Type B pancreatic cell (in vitro differentiated cells): ENCODE results near the gene KLHDC4. TPM values are rescaled to one million over a fixed set of nuclear protein-coding genes. Genes with fewer than 3 reads are reported as not detected.

ENCODE experiments used
- DNase-seq: peaks from one replicate; pipeline ENCODE4 v3.0.0; 2021; ENCODE audit warnings: mixed read lengths; ENCODE audit not compliant: unreplicated experiment; ENCODE audit errors: extremely low spot score
- H3K27ac Mint-ChIP-seq: 2 replicates; pipeline ENCODE4 v1.8.0; 2021; ENCODE audit warnings: mild to moderate bottlenecking, mixed read lengths
- H3K27me3 Mint-ChIP-seq: 2 replicates; pipeline ENCODE4 v1.8.0; 2021; ENCODE audit warnings: mixed read lengths
- H3K36me3 Mint-ChIP-seq: 2 replicates; pipeline ENCODE4 v1.8.0; 2021; ENCODE audit warnings: mixed read lengths
- H3K4me1 Mint-ChIP-seq: one replicate; pipeline ENCODE4 v1.8.0; 2021; ENCODE audit warnings: mixed read lengths; ENCODE audit not compliant: unreplicated experiment
- H3K4me3 Mint-ChIP-seq: 2 replicates; pipeline ENCODE4 v1.8.0; 2021; ENCODE audit warnings: mild to moderate bottlenecking, mixed read lengths
- H3K9me3 Mint-ChIP-seq: 2 replicates; pipeline ENCODE4 v1.8.0; 2021; ENCODE audit warnings: mixed read lengths
- total RNA-seq: library from RNA; stranded (reverse); gene quantifications from 2 replicates; pipeline ENCODE4 v1.2.1, GENCODE V29; 2021; ENCODE audit warnings: low replicate concordance
- TF ChIP-seq, protein P1 (sequence below): fragments of 200-600 bp; sonication (generic); conservative IDR thresholded peaks from 2 replicates; pipeline ENCODE4 v1.5.0; 2021; ENCODE audit warnings: antibody characterized with exemption, mild to moderate bottlenecking

KLHDC4 gene
- total RNA-seq, 1 donor from 2014 or later = 43.4 TPM

GRCh38 chr16:87667443-87667842 lies 98.3 kb downstream of the KLHDC4 start:
- Mint-ChIP-seq H3K4me1 (no peaks in the 10 kb centered on the region), H3K36me3 (no peaks in the 10 kb centered on the region), H3K27ac (no peak overlapping the region), H3K9me3 (no peaks in the 10 kb centered on the region), H3K4me3 (no peak overlapping the region), H3K27me3 (no peaks in the 10 kb centered on the region)
- no peak for DNase-seq
- TF ChIP-seq, protein P1, sequence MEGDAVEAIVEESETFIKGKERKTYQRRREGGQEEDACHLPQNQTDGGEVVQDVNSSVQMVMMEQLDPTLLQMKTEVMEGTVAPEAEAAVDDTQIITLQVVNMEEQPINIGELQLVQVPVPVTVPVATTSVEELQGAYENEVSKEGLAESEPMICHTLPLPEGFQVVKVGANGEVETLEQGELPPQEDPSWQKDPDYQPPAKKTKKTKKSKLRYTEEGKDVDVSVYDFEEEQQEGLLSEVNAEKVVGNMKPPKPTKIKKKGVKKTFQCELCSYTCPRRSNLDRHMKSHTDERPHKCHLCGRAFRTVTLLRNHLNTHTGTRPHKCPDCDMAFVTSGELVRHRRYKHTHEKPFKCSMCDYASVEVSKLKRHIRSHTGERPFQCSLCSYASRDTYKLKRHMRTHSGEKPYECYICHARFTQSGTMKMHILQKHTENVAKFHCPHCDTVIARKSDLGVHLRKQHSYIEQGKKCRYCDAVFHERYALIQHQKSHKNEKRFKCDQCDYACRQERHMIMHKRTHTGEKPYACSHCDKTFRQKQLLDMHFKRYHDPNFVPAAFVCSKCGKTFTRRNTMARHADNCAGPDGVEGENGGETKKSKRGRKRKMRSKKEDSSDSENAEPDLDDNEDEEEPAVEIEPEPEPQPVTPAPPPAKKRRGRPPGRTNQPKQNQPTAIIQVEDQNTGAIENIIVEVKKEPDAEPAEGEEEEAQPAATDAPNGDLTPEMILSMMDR = no peak

DNA sequence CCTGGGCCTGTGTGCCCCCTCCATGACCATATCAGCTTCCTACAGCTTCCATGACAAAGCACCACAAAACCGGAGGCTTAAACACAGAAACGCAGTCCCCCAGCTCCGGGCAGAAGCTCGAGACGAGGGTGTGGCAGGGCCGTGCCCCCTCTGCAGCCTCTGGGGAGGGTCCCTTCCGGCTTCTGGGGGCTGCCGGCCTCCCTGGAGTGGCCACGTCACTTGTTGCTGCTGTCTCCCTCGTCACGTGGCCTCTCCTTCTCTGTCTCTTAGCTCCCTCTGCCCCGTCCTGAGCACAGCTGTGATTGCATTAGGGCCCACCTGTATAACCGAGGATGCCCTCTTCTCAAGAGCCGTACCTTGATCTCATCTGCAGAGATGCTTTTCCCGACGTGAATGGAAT lies 98.9 kb downstream of the KLHDC4 start:
- TF ChIP-seq, protein P1 = no peak
- Mint-ChIP-seq H3K27me3 (no peaks in the 10 kb centered on the region), H3K4me1 (no peaks in the 10 kb centered on the region), H3K27ac (no peak overlapping the region), H3K9me3 (no peaks in the 10 kb centered on the region), H3K36me3 (no peaks in the 10 kb centered on the region), H3K4me3 (no peak overlapping the region)
- no peak for DNase-seq

GRCh38 chr16:87665193-87665592 lies 100.6 kb downstream of the KLHDC4 start:
- H3K4me3 Mint-ChIP-seq = no peak overlapping the region
- DNase-seq = no peak
- no peak overlapping the region for H3K27ac Mint-ChIP-seq
- no peaks in the 10 kb centered on the region for H3K9me3 Mint-ChIP-seq
- H3K27me3 Mint-ChIP-seq = no peaks in the 10 kb centered on the region
- no peaks in the 10 kb centered on the region for H3K4me1 Mint-ChIP-seq
- TF ChIP-seq, protein P1 = no peak
- H3K36me3 Mint-ChIP-seq = no peaks in the 10 kb centered on the region

- Mint-ChIP-seq H3K4me1 (no peaks in the 10 kb centered on the region), H3K27me3 (no peaks in the 10 kb centered on the region), H3K27ac (no peak overlapping the region), H3K36me3 (no peaks in the 10 kb centered on the region), H3K4me3 (no peak overlapping the region), H3K9me3 (no peaks in the 10 kb centered on the region)
- TF ChIP-seq, protein P1 = no peak
- no peak for DNase-seq
Measured at GRCh38 chr16:87664792-87665191, 101.0 kb downstream of the KLHDC4 start.

GRCh38 chr16:87662254-87663204 lies 103.3 kb downstream of the KLHDC4 start:
- Mint-ChIP-seq H3K27me3 (no peaks in the 10 kb centered on the region), H3K4me1 (no peaks in the 10 kb centered on the region), H3K27ac (no peak overlapping the region), H3K4me3 (no peak overlapping the region), H3K9me3 (no peaks in the 10 kb centered on the region), H3K36me3 (no peaks in the 10 kb centered on the region)
- TF ChIP-seq, protein P1 = no peak
- DNase-seq = no peak
